MM.1S (cell line): ENCODE results near the gene PHTF1.

ENCODE experiments used
- CTCF ChIP-seq: fragments of 300-600 bp; sonication (generic); IDR thresholded peaks from 2 replicates; pipeline ENCODE4 v1.5.1; 2016; ENCODE audit warnings: antibody characterized with exemption, low read length, mixed read lengths
- EZH2 ChIP-seq: fragments of 300-600 bp; sonication (generic); optimal IDR thresholded peaks from 2 replicates; pipeline ENCODE3; 2017; ENCODE audit warnings: low read depth, mild to moderate bottlenecking, antibody characterized with exemption, low read length, mixed read lengths
- EZH2phosphoT487 ChIP-seq: fragments of 300-600 bp; sonication (generic); IDR thresholded peaks from 2 replicates; pipeline ENCODE4 v1.6.1; 2018; ENCODE audit warnings: antibody characterized with exemption, low read length

DNA sequence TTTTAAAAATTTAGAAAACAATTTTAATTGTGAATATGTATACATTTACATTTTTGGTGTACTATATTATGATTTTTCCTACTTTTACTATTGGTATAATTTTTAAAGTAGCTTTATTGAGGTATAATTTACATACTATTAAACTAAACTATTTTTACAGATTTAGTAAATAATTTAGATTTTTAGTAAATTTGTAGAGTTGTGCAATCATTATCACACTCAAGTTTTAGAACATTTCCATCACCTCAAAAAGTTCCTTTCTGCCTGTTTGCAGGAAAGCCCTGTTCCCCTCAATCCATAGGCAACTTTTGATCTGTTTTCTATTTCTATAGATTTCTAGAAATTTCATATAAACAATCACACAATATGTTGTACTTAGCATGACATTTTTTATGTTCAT is 8.2 kb downstream of the PHTF1 start:
- no peak for TF ChIP-seq CTCF
- no peak for TF ChIP-seq EZH2
- no peak for TF ChIP-seq EZH2phosphoT487
